DOHH2 (cell line): ENCODE results near the gene DDAH2.

Source experiments
- CTCF ChIP-seq: fragments of 200-600 bp; sonication (generic); IDR thresholded peaks from one replicate; pipeline ENCODE4 v1.5.1; 2014; ENCODE audit warnings: antibody characterized with exemption, mild to moderate bottlenecking, low read depth, low read length; ENCODE audit not compliant: poor library complexity, severe bottlenecking
- EZH2phosphoT487 ChIP-seq: fragments of 200-600 bp; sonication (generic); IDR thresholded peaks from 2 replicates; pipeline ENCODE4 v1.6.1; 2017; ENCODE audit warnings: borderline replicate concordance, mild to moderate bottlenecking, antibody characterized with exemption, low read length, moderate library complexity, mixed read lengths

- TF ChIP-seq CTCF (no peak), EZH2phosphoT487 (no peak)
These were observed 7.6 kb downstream of the DDAH2 start, which contains the start of gene LY6G6C for GRCh38 chr6:31721351-31722020.
